HL-60 (cell line): ENCODE data around the gene TSPAN18.

Source experiments
- CTCF ChIP-seq: IDR thresholded peaks from one replicate; pipeline ENCODE4 v1.5.1; 2011; ENCODE audit warnings: low read length, control low read depth, inconsistent platforms; ENCODE audit not compliant: insufficient read depth
- GABPA ChIP-seq: IDR thresholded peaks from 2 replicates; pipeline ENCODE4 v1.6.1; 2012; ENCODE audit warnings: low read depth
- POLR2AphosphoS5 ChIP-seq: IDR thresholded peaks from 2 replicates; pipeline ENCODE4 v1.6.1; 2012; ENCODE audit warnings: low read depth
- SPI1 ChIP-seq: IDR thresholded peaks from 2 replicates; pipeline ENCODE4 v1.6.1; 2012; ENCODE audit warnings: low read depth, mild to moderate bottlenecking, borderline replicate concordance

- TF ChIP-seq CTCF (no peak), GABPA (no peak), POLR2AphosphoS5 (no peak), SPI1 (no peak)
Observed at GRCh38 chr11:44946263-44946662, 219.5 kb downstream of the TSPAN18 start.
